ENCODE results near the gene CDC42BPA.
"Not testable (repeated sequence)": the region's sequence is repeated elsewhere in the genome, so short reads cannot be mapped to it uniquely, and the experiment has no call there.

CDC42BPA gene, protein sequence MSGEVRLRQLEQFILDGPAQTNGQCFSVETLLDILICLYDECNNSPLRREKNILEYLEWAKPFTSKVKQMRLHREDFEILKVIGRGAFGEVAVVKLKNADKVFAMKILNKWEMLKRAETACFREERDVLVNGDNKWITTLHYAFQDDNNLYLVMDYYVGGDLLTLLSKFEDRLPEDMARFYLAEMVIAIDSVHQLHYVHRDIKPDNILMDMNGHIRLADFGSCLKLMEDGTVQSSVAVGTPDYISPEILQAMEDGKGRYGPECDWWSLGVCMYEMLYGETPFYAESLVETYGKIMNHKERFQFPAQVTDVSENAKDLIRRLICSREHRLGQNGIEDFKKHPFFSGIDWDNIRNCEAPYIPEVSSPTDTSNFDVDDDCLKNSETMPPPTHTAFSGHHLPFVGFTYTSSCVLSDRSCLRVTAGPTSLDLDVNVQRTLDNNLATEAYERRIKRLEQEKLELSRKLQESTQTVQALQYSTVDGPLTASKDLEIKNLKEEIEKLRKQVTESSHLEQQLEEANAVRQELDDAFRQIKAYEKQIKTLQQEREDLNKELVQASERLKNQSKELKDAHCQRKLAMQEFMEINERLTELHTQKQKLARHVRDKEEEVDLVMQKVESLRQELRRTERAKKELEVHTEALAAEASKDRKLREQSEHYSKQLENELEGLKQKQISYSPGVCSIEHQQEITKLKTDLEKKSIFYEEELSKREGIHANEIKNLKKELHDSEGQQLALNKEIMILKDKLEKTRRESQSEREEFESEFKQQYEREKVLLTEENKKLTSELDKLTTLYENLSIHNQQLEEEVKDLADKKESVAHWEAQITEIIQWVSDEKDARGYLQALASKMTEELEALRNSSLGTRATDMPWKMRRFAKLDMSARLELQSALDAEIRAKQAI (N-terminal part only)
- total RNA-seq: 1.3 reads per million

DNA sequence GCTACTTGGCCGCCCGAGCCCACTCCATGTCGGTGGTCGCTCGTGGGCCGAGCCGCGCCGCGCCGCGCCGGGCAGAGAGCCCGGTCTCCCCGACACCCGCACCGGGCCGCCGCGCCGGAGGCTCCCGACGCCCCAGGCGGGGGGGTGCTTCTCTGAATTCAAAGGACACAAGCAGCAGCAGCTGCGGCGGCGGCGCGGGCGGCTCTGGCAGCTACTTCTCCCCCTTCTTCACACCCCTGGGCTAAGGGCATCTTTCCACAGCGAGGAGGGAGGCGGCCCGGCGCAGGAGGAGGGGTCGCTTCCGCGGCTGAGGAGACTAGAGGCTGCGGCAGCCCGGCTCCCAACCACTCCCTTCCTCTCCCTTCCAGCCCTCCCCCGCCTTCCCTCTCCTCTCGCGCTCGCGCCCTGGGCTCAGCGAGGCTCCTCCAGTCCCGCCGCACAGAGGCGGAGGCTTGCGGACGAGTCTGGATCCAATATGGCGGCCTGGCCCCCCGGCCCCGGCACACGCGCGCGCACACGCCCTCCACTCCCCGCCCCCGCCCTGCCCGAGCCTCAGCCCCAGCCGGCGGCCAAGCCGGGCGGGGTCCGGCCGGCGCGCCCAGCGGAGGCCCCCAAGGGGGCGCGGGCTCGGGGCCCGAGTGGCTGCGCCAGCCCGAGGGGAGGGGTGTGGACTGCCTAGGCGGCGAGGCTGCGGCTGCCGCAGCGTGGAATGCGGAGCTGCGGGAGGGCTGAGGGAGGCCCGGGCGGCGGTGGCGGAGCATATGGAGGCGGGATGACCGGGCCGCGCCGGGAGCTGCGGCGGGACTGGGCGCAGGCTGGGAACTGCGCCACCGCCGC is at the start of gene CDC42BPA:
Gene CDC42BPA (minus strand): TSS at position 477 of the 837 bp plus-strand sequence. CDS start 1,310 bp downstream, outside the sequence.
- no peak for DNase-seq

DNA sequence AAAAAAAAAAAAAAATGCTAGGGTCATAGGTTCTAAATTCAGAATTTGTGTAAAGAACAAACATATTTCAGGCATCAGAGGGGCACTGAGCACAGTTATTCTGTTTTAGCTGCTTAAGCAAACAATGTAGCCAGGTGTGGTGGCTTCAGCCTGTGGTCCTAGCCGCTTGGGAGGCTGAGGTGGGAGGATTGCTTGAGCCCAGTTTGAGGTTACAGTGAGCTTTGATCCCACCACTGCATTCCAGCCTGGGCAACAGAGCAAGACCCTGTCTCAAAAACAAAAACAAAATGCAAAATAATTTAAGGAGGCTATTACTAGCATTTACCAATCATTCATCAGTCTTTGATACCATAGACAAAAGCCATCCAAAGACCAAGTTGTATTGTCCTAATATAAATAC is 49.7 kb upstream of the CDC42BPA start:
- DNase-seq: no peak

DNA sequence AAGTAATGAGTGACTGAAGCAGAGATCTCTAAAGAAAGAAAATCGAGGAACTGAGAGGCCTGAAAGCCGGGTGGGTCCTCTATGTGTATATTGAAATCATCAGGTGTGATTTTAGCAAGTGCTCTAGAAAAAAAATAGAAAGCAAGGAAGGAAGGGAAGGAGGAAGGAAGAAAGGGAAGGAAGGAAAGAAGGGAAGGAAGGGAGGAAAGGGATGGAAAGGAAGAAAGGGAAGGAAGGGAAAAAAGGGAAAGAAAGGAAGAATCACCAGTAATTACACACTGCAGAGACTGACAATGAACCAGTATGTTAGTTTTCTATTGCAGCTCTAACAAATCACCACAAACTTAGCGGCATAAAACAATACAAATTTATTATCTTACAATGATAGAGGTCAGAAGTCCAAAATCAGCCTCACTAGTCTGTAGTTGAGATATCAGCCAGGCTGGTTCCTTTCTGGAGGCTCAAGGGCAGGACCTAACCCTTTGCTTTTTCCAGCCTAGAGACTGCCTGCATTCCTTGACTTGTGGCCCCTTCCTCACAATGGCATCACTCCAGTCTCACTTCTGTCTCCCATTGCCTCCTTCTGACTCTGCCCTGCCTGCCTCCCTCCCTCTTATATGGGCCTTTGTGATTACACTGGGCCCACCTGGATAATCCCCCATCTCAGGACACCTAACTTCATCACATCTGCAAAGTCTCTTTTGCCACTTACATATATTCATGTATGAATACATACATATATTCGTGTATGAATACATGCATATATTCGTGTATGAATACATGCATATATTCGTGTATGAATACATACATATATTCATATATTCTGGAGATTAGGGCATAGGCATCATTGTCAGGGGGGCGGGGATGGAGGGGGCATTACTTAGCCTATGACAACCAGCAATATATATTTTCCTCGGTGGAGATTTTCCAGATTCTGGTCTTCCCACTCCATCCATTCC is 47.5 kb upstream of the CDC42BPA start:
- DNase-seq: no peak

DNA sequence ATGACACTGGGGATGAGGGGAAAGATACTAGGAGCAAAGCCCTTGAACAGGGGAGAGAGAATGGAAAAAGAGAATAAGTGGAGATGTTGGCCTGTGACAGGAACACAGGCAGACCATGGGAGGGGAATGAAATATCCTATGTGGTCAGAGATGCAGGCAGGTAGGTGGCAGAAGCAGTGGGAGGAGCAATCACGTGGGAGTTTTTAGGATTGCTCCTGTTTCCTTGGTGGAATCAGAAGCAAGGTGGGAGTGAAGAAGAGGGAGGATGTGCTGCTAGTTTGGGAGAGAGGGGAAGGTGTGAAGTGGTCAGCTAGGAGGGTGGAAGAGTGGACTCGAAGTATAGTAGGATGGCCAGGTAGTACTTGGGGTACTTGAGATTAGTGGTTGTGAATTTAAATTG is 46.4 kb upstream of the CDC42BPA start:
- DNase-seq: no peak

DNA sequence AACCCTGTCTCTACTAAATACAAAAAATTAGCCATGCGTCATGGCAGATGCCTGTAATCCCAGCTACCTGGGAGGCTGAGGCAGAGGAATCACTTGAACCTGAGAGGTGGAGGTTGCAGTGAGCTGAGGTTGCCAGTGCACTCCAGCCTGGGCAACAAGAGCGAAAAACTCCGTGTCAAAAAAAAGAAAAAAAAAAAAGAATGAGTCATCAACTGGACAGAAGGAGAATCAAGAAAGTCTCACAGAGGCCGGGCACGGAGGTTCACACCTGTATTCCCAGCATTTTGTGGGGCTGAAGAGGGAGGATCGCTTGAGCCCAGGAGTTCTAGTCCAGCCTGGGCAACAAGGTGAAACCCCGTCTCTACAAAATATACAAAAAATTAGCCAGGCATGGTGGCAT is 45.5 kb upstream of the CDC42BPA start:
- no peak for DNase-seq

DNA sequence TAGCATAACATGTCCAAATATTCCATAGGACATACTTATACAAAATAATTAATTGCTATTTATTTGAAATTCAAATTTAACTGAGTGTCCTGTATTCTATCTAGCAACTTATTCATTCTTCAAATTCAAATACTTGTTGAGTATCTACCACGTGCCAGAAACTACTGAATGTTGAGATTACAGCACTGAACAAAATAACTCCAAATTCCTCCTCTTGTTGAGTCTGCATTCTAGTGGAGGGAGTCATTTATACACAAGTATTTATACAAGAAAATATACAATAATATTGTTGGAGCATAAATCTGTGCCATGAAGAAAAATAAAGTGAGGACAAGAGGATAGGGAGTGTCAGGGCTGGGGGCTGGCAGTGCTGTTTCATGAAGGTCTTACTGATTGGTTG is 43.7 kb upstream of the CDC42BPA start:
- no peak for DNase-seq

DNA sequence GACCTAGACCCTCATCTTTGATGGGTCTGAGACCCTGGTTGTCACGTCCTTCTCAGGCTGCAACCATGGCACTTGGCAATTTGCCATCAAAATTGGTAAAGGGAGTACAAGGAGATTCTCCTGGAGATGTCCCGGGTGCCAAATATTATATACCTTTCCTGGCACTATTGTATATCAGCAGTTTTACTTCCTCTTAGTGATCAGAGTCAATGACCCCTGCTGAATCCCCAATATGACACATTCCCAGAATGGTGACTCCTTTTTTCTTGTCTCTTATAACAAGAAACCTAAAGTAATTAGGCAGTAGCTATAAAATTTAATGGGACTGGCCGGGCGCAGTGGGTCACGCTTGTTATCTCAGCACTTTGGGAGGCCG is 39.6 kb upstream of the CDC42BPA start:
- DNase-seq: no peak

DNA sequence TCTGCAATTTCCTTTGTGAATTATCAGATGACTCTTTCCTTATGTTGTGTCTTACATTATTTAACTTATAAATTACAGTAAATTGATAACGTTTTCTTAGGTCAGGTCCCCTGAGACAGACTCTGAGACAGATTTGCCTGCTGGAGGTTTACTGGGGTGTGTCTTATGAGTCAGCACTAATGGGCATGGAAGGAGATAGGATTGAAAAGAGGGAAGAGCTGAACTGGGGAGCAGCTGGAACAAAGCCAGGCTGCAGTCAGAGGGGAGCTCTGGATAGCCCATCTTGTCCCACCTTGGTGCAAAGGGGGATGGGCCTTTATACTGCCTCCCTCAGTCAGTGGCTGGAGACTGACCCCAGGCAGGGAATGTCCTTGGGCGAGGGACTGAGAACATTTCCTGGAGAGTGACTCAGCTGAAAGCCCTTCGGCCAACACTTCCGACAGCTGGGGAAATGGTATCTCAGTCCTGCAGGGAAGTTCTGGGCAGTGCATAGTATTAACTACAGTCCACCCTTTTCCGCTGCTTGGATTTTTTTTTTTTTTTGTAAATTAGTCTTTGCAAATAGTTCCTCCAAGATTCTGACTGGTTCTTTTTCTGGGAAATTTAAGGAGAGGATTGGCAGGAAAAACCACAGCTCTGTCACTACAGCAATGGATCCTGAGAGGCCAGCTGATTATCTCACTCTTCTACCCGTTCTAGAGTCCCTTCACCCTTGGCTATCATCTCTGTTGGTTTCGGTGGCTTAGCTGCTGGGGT is 39.1 kb upstream of the CDC42BPA start:
- DNase-seq: no peak

DNA sequence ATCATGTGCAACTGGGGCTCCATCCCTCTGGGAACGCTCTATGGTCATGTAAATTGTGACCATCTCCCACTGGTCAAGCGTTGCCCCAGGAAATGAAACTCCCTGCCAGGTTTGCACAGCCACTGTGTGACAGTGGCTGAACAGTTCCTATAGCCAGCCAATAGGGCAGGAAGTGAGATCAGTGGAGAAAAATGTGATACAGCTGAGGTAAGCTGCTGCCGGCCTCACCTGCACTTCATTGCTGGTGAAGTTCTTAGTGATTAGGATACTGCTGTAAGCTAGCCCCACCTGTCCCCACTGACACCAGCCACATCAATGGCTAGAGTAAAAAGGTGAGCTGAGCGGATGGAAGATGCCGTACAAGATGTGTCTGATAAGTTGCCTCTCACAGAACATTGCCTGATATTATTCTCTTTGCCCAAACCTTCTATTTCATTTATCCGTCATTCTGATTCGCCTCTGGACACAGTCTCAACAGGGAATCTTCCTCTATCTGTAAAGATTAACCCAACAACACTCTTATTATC is 38.4 kb upstream of the CDC42BPA start:
- no peak for DNase-seq

DNA sequence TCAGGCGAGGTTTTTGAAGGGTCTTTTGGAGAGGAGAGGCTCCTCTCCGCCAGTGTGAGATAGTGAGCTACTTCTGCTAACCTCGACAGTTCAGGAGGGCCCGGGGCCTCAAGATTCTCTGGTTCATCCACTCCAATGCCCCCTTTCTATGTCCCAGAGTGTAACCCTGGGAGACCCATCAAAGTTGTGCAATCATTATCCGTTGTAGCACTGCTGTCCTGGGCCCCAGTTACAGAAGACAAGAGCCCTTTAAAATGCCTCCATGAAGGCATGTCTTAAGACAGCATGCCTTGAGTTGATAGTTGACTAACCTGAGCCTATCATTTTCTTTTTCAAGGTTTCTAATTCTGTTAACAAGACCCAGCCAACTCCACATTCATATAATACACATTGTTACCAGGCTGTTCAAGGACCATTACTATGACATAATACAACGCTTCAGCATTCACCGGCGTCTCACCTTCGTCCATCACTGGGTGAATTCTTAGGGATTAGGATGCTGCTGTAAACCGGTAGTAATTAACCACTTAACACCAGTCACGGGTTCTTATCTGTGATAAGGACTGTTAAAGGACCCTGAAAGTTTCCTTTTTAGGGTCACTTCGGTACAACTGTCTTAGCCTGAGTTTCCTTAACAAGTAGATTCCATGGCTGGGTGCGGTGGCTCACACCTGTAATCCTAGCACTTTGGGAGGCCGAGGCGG is 37.4 kb upstream of the CDC42BPA start:
- DNase-seq: no peak

DNA sequence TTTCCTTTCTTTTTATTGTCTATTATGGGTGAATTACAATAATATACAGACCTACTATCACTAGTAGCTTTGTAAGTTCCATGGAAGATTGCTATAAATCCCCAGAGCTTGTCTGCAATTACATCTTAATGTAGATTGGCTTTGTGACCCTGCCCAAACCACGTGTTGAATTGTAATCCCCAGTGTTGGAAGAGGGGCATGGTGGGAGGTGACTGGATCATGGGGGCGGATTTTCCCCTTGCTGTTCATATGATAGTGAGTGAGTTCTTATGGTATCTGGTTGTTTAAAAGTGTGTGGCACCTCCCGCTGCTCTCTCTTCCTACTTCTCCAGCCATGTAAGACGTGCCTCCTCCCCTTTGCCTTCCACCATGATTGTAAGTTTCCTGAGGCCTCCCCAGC is 34.9 kb upstream of the CDC42BPA start:
- no peak for DNase-seq

DNA sequence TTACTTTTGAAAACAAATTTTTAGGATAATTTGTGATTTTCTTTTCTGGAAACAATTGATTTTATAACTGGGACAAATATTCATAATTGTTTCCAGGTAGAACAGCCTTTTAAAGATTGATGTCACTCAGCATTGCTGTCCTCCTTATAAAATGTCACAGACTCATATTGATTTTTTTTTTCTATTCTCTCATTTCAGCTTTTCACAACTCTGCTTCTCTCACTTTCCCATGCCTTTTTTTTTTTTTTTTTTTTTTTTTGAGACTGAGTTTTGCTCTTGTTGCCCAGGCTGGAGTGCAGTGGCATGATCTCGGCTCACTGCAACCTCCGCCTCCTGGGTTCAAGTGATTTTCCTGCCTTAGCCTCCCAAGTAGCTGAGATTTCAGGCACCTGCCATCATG is 33.9 kb upstream of the CDC42BPA start:
- DNase-seq: not testable (repeated sequence)

DNA sequence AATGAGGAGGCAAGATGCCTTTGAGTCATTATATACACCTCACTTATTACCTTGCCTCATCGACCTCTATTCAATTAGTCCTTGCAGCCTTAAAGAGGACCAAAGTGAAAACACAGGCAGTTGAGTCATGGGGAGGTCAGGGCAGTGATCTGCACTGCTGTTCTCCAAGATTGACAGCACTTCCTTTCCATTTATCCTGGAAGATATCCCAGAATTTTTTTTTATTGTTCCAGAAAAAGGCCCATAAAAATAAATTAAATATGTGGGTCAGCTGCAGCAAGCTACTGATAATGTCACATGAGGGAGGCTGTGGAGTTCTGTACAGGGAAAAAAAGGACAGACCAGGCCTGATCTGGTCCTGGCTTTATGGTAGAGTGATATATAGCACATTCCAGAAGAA is 33.2 kb upstream of the CDC42BPA start:
- DNase-seq: no peak

DNA sequence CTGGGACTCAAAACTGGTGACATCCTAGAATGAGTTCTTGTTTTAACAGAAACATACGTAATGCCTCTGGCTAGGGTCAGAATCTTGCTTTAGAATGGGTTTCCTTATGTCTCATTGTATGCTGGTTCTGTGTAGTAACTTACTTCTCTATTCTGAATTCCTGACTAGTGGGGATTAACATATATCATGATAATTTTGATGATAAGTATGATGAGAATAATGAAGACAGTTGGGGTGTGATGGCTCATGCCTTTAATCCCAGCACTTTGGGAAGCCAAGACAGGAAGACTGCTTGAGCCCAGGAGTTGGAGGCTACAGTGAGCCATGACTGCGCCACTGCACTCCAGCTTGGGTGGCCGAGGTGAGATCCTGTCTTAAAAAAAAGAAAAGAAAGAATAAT is 31.7 kb upstream of the CDC42BPA start:
- DNase-seq: no peak

DNA sequence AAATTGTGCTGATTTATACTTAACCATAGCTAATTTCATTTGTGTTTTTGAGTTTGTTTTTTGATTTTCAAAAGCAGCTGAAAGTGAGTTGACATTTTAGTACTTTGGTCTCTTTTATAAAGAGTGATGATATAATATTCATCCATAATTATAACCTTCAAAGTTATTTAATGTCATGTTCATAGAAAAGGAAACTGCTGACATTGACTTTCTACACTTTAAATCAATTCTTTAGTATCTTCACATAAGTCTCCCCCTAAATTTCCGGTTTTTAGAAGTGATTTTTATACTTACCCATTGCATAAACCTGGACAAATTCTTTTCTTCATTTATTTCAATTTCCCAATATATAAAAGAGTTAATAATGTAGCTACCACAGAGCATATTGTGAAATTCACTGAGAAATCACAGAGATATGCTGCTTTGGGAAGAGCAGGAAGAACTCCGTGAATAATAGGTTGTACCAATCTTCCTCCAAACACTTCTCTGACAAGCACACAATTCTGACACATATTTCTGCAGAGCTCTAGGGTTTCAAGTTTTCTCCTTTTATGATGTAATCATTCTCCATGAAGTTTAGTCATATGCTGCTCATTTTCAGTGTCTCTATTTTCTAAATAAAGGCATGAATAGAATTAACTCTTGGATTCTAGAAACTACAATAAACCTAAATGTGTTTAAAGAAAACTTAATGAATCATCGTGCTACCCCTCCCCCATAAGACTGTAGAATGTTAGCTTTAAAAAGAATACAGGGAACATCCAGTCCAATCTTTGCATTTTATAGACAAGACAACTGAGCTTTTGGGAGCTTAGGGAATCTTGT is 25.6 kb upstream of the CDC42BPA start:
- DNase-seq: no peak

DNA sequence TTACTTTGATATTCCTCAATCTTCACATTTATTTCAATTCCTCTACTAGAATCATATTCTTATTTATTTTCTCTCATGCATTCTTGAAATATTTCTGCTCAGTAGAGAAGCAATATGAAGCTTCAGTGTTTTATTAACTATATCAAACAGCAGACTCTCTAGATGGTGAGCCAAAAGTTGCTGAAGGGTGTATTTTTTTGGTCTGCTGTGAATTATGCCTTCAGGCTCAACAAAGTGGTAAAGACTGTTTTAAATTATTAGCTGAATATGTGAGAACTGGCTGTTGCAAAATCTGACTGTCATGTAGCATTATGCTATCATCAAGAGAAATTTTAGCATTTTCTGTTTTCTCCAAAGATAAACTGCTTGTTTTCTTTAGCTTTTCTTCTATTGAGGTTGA is 24.9 kb upstream of the CDC42BPA start:
- no peak for DNase-seq

DNA sequence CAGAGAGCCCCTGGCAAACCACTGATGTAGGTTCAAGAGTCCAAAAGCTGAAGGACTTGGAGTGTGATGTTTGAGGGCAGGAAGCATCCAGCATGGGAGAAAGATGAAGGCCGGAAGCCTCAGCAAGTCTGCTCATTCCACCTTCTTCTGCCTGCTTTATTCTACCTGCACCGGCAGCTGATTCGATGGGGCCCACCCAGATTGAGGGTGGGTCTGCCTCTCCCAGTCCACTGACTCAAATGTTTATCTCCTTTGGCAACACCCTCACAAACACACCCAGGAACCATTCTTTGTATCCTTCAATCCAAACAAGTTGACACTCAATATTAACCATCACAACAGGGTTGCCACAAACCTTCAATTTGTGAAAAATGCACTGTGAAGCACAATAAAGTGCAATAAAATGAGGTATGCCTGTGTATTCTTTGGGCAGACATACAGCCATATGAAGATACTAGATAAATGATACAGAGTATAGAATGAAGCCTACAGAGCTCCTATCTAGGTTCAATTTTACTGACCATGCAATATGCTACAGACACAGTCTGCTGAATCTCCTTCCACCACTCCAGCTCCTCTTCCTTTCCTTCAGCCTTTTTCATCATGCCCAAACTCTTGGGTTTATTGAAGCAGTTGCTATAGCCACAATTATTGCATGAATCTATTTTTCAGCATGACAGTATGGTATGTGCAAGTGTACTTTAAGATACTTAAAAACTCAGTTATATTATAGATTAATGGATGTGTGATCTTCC is 24.0 kb upstream of the CDC42BPA start:
- DNase-seq: no peak

DNA sequence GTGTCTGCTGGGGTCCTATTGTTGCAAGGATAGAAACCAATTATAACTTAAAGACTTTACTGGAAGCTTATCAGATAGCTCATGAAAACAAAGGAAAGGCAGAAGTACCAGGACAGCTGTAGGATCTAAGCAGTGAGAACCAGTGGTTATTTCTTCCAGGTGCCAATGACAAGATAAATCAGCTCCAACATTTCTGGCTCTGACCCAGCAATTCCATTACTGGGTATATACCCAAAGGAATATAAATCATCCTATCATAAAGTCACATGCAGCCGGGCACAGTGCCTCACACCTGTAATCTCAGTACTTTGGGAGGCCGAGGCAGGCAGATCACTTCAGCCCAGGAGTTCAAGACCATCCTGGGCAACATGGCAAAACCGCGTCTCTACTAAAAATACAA is 17.8 kb upstream of the CDC42BPA start:
- DNase-seq: not testable (repeated sequence)
